Prostate gland (tissue), 2 donors: ENCODE measurements around the gene NUMBL. TPM values are rescaled to one million over a fixed set of nuclear protein-coding genes. Genes with fewer than 3 reads are reported as not detected.
"Not testable (repeated sequence)": the region's sequence is repeated elsewhere in the genome, so short reads cannot be mapped to it uniquely, and the experiment has no call there.

Experiments
- DNase-seq: peaks from one replicate; pipeline ENCODE4 v3.0.0-alpha.2; 2019; ENCODE audit warnings: low spot score
- H3K27ac ChIP-seq, 2 donors: fragments of 200-600 bp; sonication (generic); 2 replicates each; pipeline ENCODE4 v1.5.1; 2017 to 2019
- H3K27me3 ChIP-seq: fragments of 200-600 bp; sonication (generic); replicated peaks from 2 replicates; pipeline ENCODE4 v1.5.1; 2019; ENCODE audit not compliant: insufficient read depth
- H3K36me3 ChIP-seq, 2 donors: fragments of 200-600 bp; sonication (generic); 1 replicate in 1 of 2; 2 replicates in 1 of 2; pipeline versions ENCODE4 v1.5.1 to v1.8.1; 2017 to 2019
- H3K4me1 ChIP-seq: fragments of 200-600 bp; sonication (generic); replicated peaks from 2 replicates; pipeline ENCODE4 v1.5.1; 2019
- H3K4me3 ChIP-seq, 2 donors: fragments of 200-600 bp; sonication (generic); 2 replicates each; pipeline ENCODE4 v1.5.1; 2017 to 2019
- H3K9me3 ChIP-seq: fragments of 200-600 bp; sonication (generic); 2 replicates; pipeline ENCODE4 v1.5.1; 2017
- CTCF ChIP-seq, 4 experiments: fragments of 200-600 bp in 2 of 4; fragments of 450-650 bp in 2 of 4; sonication (generic) in 2 of 4; IDR thresholded peaks; 1 replicate in 3 of 4; 2 replicates in 1 of 4; pipeline ENCODE4 v1.5.1; 2016 to 2019; ENCODE audit warnings: antibody characterized with exemption in 4 of 4, mild to moderate bottlenecking in 2 of 4, moderate library complexity in 2 of 4
- POLR2A ChIP-seq: fragments of 450-650 bp; IDR thresholded peaks from one replicate; pipeline ENCODE4 v1.6.1; 2016; ENCODE audit warnings: antibody characterized with exemption, mild to moderate bottlenecking
- POLR2AphosphoS5 ChIP-seq: sonication (generic); formaldehyde crosslinking; IDR thresholded peaks from one replicate; pipeline ENCODE4 v1.6.1; 2017; ENCODE audit warnings: antibody characterized with exemption
- WGBS: methylation state at CpG from one replicate; pipeline ENCODE4 v1.1.5; 2018; 5-methylcytosine and 5-hydroxymethylcytosine counted together
- intact Hi-C: fragments of 100-400 bp; cut with DNase I; formaldehyde crosslinking; loops from one replicate; pipeline ENCODE4 v1.14.2; 2022
- total RNA-seq, 2 donors: library from RNA; depleted of rRNA; stranded (reverse); fragments of >200 nt; gene quantifications; one replicate each; pipeline ENCODE4 v1.1.0, GENCODE V29; 2016

The NUMBL gene
- total RNA-seq, 2 donors from 2014 or later, result 24.3 to 102 TPM

DNA sequence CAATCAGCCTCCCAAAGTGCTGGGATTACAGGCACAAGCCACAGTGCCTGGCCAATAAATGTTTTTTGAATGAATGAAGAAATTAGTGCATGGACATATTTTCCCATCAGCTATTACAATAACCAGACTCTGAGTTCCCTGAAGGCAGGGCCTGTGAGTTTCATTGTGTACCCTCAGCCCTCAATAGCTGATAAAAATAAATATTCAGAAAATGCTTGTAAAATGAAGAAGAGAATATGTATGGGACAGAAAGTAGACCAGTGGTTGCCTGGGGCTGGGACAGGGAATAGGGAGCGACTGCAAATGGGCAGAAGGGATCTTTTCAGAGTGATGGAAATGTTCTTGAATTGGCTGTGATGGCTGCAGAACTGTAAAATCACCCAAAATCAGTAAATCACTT, 28.8 kb downstream of the NUMBL start:
- Histone ChIP-seq H3K4me3 (no peak overlapping the region), H3K27me3 (no peaks in the 10 kb centered on the region), H3K27ac (no peak overlapping the region), H3K9me3 (no peaks in the 10 kb centered on the region), H3K36me3 (no peaks in the 10 kb centered on the region), H3K4me1 (no peaks in the 10 kb centered on the region)
- intact Hi-C loops, result loop anchor here (5.0 to 10.0 kb wide), 4 partner anchors 146 to 473 kb away; no protein-coding TSS in a partner anchor
- DNase-seq, result no peak
- WGBS, result 58% methylated on average over 1 of the region's 1 CpG
- TF ChIP-seq CTCF (IDR thresholded peaks at IDR 0.05) (no peak), POLR2AphosphoS5 (no peak), POLR2A (no peak)

DNA sequence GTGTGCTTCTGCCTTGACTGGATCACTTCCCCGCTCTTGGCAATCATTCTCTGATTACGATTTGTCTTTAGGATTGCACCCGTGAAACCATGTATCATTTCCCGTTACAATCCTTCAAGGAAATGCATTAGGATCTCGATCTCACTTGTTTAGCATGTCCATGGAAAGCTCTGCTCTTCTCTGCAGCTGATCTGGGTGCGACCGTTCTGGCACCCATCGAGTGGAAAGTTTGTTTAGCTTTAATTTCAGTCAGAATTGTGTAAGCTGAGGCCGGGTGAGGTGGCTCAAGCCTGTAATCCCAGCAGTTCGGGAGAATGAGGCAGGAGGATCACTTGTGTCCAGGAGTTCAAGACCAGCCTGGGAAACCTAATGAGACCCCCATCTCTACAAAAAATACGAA, 30.9 kb downstream of the NUMBL start:
- intact Hi-C loops, result no loop called here
- H3K4me1 ChIP-seq, result no peaks in the 10 kb centered on the region
- TF ChIP-seq POLR2AphosphoS5 (no peak), CTCF (IDR thresholded peaks at IDR 0.05) (no peak)
- H3K36me3 ChIP-seq, result no peaks in the 10 kb centered on the region
- H3K9me3 ChIP-seq, result no peaks in the 10 kb centered on the region
- H3K4me3 ChIP-seq, result no peak overlapping the region
- no peak for DNase-seq
- 79% methylated on average over 11 of the region's 11 CpGs for whole genome bisulfite sequencing
- H3K27ac ChIP-seq, result no peak overlapping the region
- H3K27me3 ChIP-seq, result no peaks in the 10 kb centered on the region

DNA sequence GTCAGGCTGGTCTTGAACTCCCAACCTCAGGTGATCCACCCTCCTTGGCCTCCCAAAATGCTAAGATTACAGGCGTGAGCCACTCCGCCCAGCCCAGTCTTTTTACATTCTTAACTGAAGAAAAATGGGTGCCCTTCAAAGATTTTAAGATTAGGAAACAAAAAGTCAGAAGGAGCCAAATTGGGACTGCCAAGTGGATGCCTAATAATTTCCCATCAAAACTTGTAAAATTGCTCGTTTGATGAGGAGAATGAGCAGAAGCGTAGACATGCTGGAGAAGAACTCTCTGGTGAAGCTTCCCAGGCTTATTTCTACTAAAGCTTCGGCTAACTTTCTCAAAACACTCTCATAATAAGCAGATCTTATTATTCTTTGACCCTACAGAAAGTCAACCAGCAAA, 31.3 kb downstream of the NUMBL start:
- WGBS, result 61% methylated on average over 5 of the region's 5 CpGs
- Histone ChIP-seq H3K9me3 (no peaks in the 10 kb centered on the region), H3K27me3 (no peaks in the 10 kb centered on the region), H3K4me1 (no peaks in the 10 kb centered on the region), H3K36me3 (no peaks in the 10 kb centered on the region), H3K27ac (no peak overlapping the region), H3K4me3 (no peak overlapping the region)
- no peak for TF ChIP-seq CTCF (IDR thresholded peaks at IDR 0.05)
- TF ChIP-seq POLR2AphosphoS5, result no peak
- DNase-seq, result no peak
- intact Hi-C loops, result no loop called here

DNA sequence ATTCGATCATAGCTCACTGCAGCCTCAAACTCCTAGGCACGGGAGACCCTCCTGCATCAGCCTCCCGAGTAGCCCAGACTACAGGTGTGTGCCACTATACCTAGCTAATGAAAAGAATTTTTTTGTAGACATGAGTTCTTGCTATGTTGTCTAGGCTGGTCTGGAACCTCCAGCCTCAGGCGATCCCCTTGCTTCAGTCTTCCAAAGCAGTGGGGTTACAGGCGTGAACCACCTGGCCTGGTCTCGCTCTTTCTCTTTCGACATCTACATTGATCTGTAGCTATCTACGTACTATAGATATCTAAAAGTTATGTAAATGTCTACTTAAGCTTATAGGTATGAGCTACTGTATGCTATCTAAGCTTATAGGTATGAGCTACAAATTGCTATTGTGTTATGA, 32.4 kb downstream of the NUMBL start:
- no peaks in the 10 kb centered on the region for H3K4me1 ChIP-seq
- intact Hi-C loops, result no loop called here
- no peaks in the 10 kb centered on the region for H3K27me3 ChIP-seq
- no peaks in the 10 kb centered on the region for H3K9me3 ChIP-seq
- H3K36me3 ChIP-seq, result no peaks in the 10 kb centered on the region
- WGBS, result 94% methylated on average over 8 of the region's 8 CpGs
- H3K4me3 ChIP-seq, result no peak overlapping the region
- no peak overlapping the region for H3K27ac ChIP-seq
- no peak for TF ChIP-seq POLR2A
- no peak for TF ChIP-seq POLR2AphosphoS5
- no peak for TF ChIP-seq CTCF (IDR thresholded peaks at IDR 0.05)
- no peak for DNase-seq

DNA sequence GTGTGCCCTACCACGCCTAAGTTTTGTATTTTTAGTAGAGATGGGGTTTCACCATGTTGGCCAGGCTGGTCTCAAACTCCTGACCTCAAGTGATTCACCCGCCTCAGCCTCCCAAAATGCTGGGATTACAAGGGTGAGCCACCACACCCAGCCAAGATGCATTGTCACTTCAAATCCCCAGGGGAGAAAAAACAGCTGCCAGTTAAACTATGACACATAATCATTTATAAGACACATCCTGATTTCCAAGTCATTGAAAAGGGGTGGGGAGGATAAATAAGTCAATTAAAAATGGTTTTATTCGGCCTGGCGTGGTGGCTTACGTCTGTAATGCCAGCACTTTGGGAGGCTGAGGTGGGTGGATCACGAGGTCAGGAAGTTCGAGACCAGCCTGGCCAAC, 34.8 kb downstream of the NUMBL start:
- H3K27ac ChIP-seq, H3K36me3 ChIP-seq, H3K4me1 ChIP-seq, intact Hi-C loops, H3K9me3 ChIP-seq, H3K27me3 ChIP-seq, DNase-seq, H3K4me3 ChIP-seq: not testable (repeated sequence)
- 88% methylated on average over 7 of the region's 7 CpGs for WGBS

DNA sequence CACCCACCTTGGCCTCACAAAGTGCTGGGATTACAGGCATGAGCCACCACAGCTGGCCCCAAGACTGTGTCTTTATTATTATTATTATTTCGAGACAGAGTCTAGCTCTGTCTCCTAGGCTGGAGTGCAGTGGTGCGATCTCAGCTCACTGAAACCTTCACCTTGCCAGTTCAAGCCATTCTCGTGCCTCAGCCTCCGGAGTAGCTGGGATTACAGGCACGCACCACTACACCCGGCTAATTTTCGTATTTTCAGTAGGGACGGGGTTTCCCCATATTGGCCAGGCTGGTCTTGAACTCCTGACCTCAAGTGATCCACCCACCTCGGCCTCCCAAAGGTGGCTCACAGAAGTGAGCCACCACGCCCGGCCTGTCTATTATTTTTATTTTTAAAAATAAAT, 38.1 kb downstream of the NUMBL start:
- DNase-seq, H3K27me3 ChIP-seq, intact Hi-C loops, H3K4me3 ChIP-seq, H3K9me3 ChIP-seq, H3K36me3 ChIP-seq, H3K4me1 ChIP-seq: not testable (repeated sequence)
- H3K27ac ChIP-seq, result peak overlapping the region in 1 of 2 donors; percentile 58
- 86% methylated on average over 11 of the region's 11 CpGs for WGBS
